G401 (cell line): ENCODE data around the gene SLC9C2. TPM values are rescaled to one million over a fixed set of nuclear protein-coding genes. Genes with fewer than 3 reads are reported as not detected.
"Not testable (repeated sequence)": the region's sequence is repeated elsewhere in the genome, so short reads cannot be mapped to it uniquely, and the experiment has no call there.

Experiments
- DNase-seq: peaks from one replicate; pipeline ENCODE4 v3.0.0-alpha.2; 2015; ENCODE audit warnings: low spot score
- in situ Hi-C: cut with HindIII; loops from 2 replicates; pipeline ENCODE4 v1.10.0; 2016; ENCODE audit warnings: low sequenced_read_pairs, mixed read lengths
- total RNA-seq: library from RNA; depleted of rRNA; stranded (reverse); fragments of >200 nt; shearing (Covaris generic); gene quantifications from 2 replicates; pipeline ENCODE4 v1.2.3, GENCODE V29; 2014

SLC9C2 gene
- total RNA-seq, 1 experiment from 2014 or later = not detected

GRCh38 chr1:173495609-173496267, 107.1 kb downstream of the SLC9C2 start:
- in situ Hi-C loops = no loop called here
- DNase-seq = no peak

DNA sequence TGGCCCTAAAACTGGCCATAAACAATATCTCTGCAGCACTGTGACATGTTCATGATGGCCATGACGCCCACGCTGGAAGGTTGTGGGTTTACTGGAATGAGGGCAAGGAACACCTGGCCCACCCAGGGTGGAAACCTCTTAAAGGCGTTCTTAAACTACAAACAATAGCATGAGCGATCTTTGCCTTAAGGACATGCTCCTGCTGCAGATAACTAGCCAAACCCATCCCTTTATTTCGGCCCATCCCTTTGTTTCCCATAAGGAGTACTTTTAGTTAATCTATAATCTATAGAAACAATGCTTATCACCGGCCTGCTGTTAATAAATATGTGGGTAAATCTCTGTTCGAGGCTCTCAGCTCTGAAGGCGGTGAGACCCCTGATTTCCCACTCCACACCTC, 109.7 kb downstream of the SLC9C2 start:
- in situ Hi-C loops, DNase-seq: not testable (repeated sequence)

DNA sequence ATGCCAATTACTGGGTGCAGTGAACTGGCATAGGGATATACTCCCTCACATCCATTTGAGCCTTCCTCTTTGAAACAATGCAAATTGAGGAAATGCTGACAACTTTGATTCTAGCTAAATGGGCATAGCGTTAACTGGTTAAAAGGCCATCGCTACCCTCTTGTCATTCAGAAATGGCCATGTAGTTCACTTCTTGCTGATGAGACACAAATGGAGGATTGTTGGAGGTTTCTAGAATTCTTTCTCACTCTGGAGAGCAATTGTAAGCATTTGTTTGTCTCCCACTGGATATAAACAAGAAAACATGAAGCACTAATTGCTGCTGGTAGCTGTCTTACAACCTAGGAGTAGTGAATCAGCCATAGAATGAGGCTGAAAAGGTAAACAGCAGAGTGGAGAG, 111.4 kb downstream of the SLC9C2 start:
- no peak for DNase-seq
- in situ Hi-C loops = no loop called here

DNA sequence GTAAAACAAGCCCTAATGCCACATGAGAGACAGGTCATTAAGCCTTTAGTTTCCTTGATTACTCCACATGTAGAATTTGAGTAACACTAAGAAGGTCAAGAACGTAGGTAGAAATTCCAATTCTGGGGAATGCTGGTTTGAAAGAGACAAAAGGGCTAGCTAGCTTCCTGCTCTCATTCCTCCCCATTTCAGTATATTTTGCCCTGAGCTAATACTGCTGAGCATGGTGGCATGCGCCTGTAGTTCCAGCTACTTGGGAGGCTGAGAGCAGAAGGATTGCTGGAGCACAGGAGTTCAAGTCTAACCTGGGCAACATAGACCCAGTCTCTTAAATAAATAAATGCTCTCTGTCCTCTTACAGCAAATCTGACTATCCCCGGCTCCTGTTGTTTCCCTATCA, 112.9 kb downstream of the SLC9C2 start:
- DNase-seq = no peak
- in situ Hi-C loops = no loop called here

- DNase-seq = no peak
- in situ Hi-C loops = no loop called here
Observed at GRCh38 chr1:173489149-173489600, 113.7 kb downstream of the SLC9C2 start.

DNA sequence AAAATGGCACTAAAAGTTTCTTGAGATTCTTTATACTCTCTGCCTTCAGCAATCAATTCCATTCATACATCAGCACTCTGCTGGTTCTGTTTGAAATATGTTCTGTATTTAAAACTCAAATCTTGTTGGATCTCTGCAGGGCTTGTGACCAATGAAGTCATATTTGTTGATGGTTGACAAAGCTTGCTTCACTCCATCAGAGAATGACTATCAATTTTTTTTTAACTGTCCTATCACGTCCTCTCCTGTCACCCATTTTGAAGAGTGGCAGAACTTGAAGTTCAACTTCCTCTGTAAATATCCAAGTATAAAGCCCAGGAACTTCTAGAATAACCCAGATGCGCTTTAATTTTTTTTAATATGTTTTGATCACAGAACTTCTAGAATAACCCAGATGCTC, 114.9 kb downstream of the SLC9C2 start:
- in situ Hi-C loops = no loop called here
- no peak for DNase-seq

DNA sequence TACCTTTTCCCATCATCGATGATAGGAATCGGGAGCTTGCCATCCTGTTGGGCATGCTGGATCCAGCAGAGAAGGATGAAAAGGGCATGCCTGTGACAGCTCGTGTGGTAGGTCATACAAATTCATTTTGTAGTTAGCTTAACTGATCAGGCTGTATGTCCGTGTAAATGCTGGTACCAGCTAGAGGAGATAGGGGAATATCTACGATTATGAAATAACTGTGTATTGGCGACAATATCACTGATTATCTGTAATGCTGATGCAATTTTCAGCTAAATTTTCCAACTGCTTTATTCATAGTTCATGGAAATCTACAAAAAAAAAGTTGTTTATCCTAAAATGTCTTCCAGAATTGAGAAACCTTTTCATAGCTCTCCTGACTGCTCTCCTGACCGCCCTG, 117.5 kb downstream of the SLC9C2 start:
- in situ Hi-C loops = no loop called here
- no peak for DNase-seq

- in situ Hi-C loops = no loop called here
- no peak for DNase-seq
Observed at GRCh38 chr1:173484276-173484675, 118.6 kb downstream of the SLC9C2 start.

GRCh38 chr1:173482683-173483082, 120.2 kb downstream of the SLC9C2 start:
- DNase-seq = no peak
- in situ Hi-C loops = no loop called here

GRCh38 chr1:173481195-173481772, 121.6 kb downstream of the SLC9C2 start:
- DNase-seq = no peak
- in situ Hi-C loops = no loop called here

- no peak for DNase-seq
- in situ Hi-C loops = no loop called here
Observed at GRCh38 chr1:173479649-173480048, 123.2 kb downstream of the SLC9C2 start.

- DNase-seq = peak; percentile 62
- in situ Hi-C loops = no loop called here
Observed at GRCh38 chr1:173478094-173478674, 124.7 kb downstream of the SLC9C2 start.

DNA sequence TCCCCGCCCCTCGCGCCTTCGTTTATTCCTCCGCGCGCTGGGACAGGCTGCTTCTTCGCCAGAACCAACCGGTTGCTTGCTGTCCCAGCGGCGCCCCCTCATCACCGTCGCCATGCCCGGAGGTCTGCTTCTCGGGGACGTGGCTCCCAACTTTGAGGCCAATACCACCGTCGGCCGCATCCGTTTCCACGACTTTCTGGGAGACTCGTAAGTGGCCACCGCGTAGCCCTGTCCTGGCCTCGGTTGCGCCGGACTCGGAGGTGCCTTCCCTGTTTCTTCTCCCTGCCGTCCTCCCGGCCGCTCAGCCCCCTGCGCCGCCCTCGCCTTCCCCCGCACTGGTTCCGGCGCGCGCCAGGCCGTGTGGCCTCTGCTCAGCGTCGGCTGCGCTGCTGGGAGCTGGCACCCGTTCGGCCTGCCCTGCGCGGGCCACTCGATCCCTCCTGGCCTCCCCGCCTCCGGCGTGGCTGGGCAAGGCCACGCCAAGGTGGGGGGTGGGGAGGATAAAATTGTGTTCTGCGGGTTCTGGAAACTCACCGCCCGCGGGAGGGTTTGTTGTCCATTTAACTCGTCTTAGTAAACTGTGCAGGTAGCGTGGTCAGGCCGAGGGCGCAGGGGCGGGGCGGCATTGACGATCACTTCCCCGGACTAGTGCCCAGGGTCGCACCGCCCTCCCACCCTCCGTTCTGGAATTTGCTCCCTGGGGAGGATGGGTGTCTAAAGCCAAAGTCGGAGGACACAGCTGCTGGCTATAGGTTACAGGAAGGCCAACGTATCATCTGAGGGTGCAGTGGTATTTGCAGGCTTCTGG, 125.4 kb downstream of the SLC9C2 start, which contains the start of gene PRDX6:
TSS of gene PRDX6 (plus strand) at position 50 of the 808 bp plus-strand sequence. CDS start at position 113, 63 bp downstream.
- peak; percentile 57 for DNase-seq
- in situ Hi-C loops = no loop called here

- DNase-seq = peak; percentile 96
Observed at GRCh38 chr1:173476665-173477285, 126.1 kb downstream of the SLC9C2 start.

GRCh38 chr1:173476197-173476664, 126.6 kb downstream of the SLC9C2 start:
- in situ Hi-C loops = no loop called here

More at GRCh38 chr1:173476665-173477285, 126.1 kb downstream of the SLC9C2 start:
- in situ Hi-C loops = no loop called here

GRCh38 chr1:173475564-173476196, 127.2 kb downstream of the SLC9C2 start:
- DNase-seq = peak; percentile 83
- in situ Hi-C loops = no loop called here

More at GRCh38 chr1:173476197-173476664, 126.6 kb downstream of the SLC9C2 start:
- DNase-seq = no peak

DNA sequence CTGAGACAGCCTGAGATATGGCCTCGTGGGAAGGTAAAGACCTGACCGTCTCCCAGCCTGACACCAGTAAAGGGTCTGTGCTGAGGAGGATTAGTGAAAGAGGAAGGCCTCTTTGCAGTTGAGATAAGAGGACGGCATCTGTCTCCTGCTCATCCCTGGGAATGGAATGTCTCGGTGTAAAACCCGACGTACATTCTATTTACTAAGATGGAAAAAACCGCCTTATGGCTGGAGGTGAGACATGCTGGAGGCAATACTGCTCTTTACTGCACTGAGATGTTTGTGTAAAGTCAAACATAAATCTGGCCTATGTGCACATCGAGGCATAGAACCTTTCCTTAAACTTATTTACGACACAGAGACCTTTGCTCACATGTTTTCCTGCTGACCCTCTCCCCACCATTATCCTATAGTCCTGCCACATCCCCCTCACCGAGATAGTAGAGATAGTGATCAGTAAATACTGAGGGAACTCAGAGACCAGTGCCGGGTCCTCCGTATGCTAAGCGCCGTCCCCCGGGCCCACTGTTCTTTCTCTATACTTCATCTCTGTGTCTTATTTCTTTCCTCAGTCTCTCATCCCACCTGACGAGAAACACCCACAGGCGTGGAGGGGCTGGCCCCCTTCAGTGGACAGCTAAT, 128.0 kb downstream of the SLC9C2 start:
- DNase-seq = peak; percentile 20
- in situ Hi-C loops = not testable (repeated sequence)

- DNase-seq = peak; percentile 30
- in situ Hi-C loops = no loop called here
Observed at GRCh38 chr1:173474097-173474779, 128.6 kb downstream of the SLC9C2 start.
